Ishikawa (cell line): ENCODE measurements around the gene VTN.
A peak's percentile ranks its signal among the peaks of the same experiment; 100 is the strongest.

Source experiments
- CEBPB ChIP-seq: IDR thresholded peaks from 2 replicates; pipeline ENCODE4 v1.6.1; 2012
- CREB1 ChIP-seq: IDR thresholded peaks from 2 replicates; pipeline ENCODE4 v1.6.1; 2012; ENCODE audit warnings: low read depth
- EGR1 ChIP-seq: IDR thresholded peaks from 2 replicates; pipeline ENCODE4 v1.6.1; 2012
- EP300 ChIP-seq: IDR thresholded peaks from 2 replicates; pipeline ENCODE4 v1.6.1; 2012; ENCODE audit warnings: borderline replicate concordance
- FOXM1 ChIP-seq: IDR thresholded peaks from 2 replicates; pipeline ENCODE4 v1.6.1; 2012; ENCODE audit warnings: low read depth, borderline replicate concordance
- NFIC ChIP-seq: IDR thresholded peaks from 2 replicates; pipeline ENCODE4 v1.6.1; 2012
- RAD21 ChIP-seq: IDR thresholded peaks from 2 replicates; pipeline ENCODE4 v1.6.1; 2012; ENCODE audit warnings: low read depth
- TAF1 ChIP-seq: IDR thresholded peaks from 2 replicates; pipeline ENCODE4 v1.6.1; 2012; ENCODE audit warnings: low read depth, mild to moderate bottlenecking
- TCF12 ChIP-seq: IDR thresholded peaks from 2 replicates; pipeline ENCODE4 v1.6.1; 2012; ENCODE audit warnings: low read depth
- TEAD4 ChIP-seq: IDR thresholded peaks from 2 replicates; pipeline ENCODE4 v1.6.1; 2012
- YY1 ChIP-seq: IDR thresholded peaks from 2 replicates; pipeline ENCODE4 v1.6.1; 2012; ENCODE audit warnings: low read depth
- ZBTB7A ChIP-seq: IDR thresholded peaks from 2 replicates; pipeline ENCODE4 v1.6.1; 2012; ENCODE audit warnings: low read depth
- TF ChIP-seq, protein P1 (sequence below): IDR thresholded peaks from 2 replicates; pipeline ENCODE4 v1.6.1; 2012
- TF ChIP-seq, protein P2 (sequence below): IDR thresholded peaks from 2 replicates; pipeline ENCODE4 v1.6.1; 2012; ENCODE audit warnings: low read depth, mild to moderate bottlenecking
- TF ChIP-seq, protein P3 (sequence below): IDR thresholded peaks from 2 replicates; pipeline ENCODE4 v1.6.1; 2012

The VTN gene, protein sequence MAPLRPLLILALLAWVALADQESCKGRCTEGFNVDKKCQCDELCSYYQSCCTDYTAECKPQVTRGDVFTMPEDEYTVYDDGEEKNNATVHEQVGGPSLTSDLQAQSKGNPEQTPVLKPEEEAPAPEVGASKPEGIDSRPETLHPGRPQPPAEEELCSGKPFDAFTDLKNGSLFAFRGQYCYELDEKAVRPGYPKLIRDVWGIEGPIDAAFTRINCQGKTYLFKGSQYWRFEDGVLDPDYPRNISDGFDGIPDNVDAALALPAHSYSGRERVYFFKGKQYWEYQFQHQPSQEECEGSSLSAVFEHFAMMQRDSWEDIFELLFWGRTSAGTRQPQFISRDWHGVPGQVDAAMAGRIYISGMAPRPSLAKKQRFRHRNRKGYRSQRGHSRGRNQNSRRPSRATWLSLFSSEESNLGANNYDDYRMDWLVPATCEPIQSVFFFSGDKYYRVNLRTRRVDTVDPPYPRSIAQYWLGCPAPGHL

DNA sequence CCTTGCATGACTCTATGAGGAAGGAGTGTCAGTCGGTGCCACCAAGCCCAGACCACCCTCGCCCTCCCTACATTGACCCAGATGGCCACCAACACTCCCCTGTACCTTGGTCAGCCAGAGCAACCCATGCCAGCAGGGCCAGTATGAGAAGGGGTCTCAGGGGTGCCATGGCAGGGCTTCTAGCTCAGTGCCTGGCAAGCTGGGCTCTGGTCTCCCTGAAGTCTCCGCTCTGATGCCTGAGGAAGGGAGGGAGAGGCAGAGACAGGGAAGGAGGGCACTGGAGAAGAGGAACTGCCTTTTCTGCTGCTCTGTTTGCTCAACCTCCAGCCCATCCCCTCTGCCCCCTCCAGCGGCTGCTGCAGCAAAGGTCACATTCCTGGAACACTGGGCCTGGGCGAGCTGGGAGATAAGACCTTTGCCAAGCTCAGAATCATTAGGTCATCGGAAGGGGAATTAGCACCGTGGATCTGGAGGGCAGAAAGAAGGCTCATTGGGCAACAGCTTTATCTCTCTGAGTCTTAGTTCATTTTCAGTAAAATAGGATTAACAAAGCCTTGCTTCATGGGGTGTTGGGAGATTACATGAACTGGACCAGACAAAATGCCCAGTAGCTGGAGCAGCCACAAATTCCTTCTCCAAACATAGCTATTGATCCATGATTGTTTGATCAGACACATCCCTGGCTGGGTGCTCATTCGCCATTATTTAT is at the start of gene VTN:
Gene VTN (minus strand): TSS at position 273 of the 709 bp plus-strand sequence. CDS start 104 bp downstream, at position 169.
- TF ChIP-seq, protein P1, sequence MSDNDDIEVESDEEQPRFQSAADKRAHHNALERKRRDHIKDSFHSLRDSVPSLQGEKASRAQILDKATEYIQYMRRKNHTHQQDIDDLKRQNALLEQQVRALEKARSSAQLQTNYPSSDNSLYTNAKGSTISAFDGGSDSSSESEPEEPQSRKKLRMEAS = no peak

DNA sequence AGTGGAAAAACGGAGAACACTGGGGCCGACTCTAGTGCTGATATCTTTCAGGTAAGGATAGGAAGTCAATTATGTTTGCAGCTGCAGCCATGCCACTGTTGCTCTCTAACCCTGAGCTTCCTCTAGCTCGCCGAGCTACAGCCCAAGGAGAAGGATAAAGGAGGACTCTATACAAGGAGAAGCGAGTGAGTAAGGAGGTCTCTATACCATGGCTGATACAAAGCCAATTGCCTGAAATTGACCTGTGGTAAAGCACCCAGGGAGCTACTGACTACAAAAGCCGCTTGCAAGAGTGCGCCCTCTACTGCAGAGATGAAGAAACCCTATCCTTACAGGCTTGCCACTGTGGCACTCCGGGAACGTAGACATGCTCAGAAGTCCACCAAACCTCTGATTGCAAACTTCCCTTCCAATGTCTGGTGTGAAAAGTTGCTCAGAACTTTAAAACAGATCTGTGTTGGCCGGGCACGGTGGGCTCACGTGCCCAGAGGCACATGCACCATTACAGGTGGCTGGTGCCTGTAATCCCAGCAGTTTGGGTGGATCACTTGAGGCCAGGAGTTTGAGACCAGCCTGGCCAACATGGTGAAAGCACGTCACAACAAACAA is 46.7 kb upstream of the VTN start:
- TF ChIP-seq CEBPB (no peak), RAD21 (peak; percentile 77)

DNA sequence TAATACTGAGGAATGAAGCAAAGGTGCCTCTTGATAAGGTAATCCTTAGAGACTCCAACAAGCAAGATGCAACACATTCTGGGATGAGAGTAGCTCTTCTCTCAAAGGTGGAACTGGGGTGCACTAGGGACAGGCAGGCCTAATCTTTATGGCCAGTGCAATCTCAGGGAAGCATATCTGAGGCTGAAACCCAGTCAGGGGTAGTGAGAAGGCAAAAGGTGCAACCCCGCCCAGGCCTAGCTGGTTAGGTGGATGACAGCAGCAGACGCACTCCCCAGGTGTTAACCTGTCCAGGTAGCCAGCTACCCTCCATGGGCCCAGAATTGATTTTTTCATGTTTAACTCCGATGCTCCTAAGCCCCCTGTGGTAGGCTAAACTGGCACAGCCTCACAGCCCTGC is 45.8 kb upstream of the VTN start:
- TF ChIP-seq ZBTB7A (no peak), EP300 (no peak), TAF1 (no peak), CEBPB (no peak), YY1 (no peak), EGR1 (no peak)
- TF ChIP-seq, protein P2, sequence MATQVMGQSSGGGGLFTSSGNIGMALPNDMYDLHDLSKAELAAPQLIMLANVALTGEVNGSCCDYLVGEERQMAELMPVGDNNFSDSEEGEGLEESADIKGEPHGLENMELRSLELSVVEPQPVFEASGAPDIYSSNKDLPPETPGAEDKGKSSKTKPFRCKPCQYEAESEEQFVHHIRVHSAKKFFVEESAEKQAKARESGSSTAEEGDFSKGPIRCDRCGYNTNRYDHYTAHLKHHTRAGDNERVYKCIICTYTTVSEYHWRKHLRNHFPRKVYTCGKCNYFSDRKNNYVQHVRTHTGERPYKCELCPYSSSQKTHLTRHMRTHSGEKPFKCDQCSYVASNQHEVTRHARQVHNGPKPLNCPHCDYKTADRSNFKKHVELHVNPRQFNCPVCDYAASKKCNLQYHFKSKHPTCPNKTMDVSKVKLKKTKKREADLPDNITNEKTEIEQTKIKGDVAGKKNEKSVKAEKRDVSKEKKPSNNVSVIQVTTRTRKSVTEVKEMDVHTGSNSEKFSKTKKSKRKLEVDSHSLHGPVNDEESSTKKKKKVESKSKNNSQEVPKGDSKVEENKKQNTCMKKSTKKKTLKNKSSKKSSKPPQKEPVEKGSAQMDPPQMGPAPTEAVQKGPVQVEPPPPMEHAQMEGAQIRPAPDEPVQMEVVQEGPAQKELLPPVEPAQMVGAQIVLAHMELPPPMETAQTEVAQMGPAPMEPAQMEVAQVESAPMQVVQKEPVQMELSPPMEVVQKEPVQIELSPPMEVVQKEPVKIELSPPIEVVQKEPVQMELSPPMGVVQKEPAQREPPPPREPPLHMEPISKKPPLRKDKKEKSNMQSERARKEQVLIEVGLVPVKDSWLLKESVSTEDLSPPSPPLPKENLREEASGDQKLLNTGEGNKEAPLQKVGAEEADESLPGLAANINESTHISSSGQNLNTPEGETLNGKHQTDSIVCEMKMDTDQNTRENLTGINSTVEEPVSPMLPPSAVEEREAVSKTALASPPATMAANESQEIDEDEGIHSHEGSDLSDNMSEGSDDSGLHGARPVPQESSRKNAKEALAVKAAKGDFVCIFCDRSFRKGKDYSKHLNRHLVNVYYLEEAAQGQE = no peak

DNA sequence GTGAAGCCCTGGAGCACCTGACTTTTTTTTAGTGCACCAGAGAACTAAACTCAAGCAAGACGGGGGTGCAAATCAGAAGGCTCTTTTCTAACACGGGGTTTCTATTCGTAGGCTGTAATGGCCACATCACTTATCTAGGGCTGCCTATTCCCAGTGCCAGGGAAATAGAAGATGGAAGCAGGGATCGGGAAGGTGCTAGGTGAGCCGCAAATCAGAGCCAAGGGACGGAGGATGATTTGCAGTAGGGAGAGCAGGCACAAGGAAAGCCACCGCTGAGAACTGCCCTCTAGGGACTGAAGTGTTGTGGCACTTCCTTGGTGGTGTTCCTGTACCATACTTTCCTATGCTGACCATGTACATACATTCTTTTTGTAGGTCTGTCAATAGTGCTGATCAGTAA is 43.7 kb upstream of the VTN start:
- TF ChIP-seq, protein P1 = no peak
- TF ChIP-seq TEAD4 = no peak

DNA sequence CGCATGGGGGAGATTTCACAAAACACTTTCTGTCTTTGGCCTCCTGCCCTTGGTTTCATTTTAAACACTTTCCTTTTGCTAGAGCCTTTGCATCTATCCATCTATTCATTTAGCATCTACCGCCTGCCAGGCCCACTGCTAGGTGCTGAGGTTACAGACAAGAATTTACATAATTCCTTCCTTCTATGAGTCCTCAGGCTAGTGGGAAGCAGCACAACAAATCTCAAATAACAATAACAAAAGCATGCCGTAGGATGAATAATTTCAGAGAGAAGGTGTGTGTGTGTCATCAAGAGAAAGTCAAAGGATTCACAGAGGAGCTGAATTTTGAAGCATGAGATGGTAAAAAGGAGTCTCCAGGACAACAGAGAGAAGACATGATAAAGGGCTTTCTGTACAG is 42.0 kb upstream of the VTN start:
- TF ChIP-seq YY1 (no peak), TCF12 (no peak), RAD21 (no peak), CREB1 (no peak), ZBTB7A (no peak), EP300 (no peak), CEBPB (no peak), NFIC (no peak), TEAD4 (no peak), TAF1 (no peak), FOXM1 (no peak), EGR1 (no peak)
- TF ChIP-seq, protein P2 = no peak
- TF ChIP-seq, protein P1 = no peak
- TF ChIP-seq, protein P3, sequence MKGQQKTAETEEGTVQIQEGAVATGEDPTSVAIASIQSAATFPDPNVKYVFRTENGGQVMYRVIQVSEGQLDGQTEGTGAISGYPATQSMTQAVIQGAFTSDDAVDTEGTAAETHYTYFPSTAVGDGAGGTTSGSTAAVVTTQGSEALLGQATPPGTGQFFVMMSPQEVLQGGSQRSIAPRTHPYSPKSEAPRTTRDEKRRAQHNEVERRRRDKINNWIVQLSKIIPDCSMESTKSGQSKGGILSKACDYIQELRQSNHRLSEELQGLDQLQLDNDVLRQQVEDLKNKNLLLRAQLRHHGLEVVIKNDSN = no peak

DNA sequence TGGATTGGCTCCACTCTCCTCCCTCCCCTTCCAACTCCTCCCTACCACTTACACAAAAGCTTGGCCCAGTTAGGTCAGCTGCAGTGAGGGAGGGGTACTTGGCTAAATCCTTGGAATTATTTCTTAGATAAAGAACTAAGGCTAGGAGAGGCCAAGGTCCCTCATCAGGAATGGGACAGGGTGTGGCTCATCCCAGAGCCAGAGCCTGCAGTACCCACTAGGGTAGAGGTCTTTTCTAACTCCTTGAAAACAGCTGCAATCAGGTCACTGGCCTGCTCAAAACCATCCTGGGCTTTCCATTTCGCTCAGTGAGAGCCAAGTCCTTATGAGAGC is 37.8 kb upstream of the VTN start:
- TF ChIP-seq NFIC = no peak
- TF ChIP-seq, protein P3 = no peak
- no peak for TF ChIP-seq EGR1
- TF ChIP-seq RAD21 = no peak
- no peak for TF ChIP-seq TAF1
- TF ChIP-seq TCF12 = no peak
- TF ChIP-seq TEAD4 = no peak
- TF ChIP-seq CREB1 = no peak
- no peak for TF ChIP-seq ZBTB7A
- TF ChIP-seq CEBPB = no peak
- TF ChIP-seq YY1 = no peak
